Esophagus mucosa (tissue), 1 donor: ENCODE results near the gene NOX3. TPM values are rescaled to one million over a fixed set of nuclear protein-coding genes. Genes with fewer than 3 reads are reported as not detected.

ENCODE experiments used
- ATAC-seq: fragments of 200-7000 bp; cut with Tn5 transposase; one replicate; pipeline ENCODE4 v1.9.1; 2020
- total RNA-seq: library from RNA; stranded (reverse); gene quantifications from one replicate; pipeline ENCODE4 v1.2.4, GENCODE V29; 2023
- donor health status: DM: yes; HTN: yes; CAD: no.

NOX3 gene
- total RNA-seq, 1 donor from 2014 or later, result not detected

DNA sequence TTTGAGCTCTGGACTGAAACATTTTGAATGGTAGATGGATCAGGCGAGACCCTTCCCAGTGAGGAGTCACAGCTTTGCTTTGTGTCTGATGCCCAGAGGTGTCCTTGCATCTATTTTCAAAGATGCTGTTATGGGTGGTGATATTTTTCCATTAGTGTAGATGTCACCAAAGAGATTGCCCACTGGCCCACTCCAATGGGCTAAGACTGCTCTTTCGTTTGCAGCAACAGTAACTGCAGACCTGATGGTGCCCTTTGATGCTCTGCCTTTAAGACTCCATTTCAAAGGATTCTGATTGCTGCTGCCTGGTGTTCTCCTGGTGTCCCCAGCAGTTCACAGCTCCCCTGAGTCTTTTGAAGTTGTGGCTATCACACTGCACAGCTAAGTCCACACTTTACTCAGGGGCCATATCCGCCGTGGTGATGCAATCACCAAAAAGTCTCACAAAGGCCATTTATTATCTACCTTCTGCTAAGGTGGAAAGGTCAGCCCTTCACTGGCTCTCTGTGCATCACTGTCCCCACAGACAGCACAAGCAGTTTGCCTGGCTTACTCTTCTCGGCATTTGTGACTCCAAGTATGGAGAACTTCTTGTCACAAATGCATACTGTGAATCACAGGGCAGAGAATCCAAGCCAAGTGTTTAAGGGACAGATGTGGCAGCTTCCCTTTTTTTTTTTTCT lies 56.4 kb downstream of the NOX3 start:
- no peak for ATAC-seq

DNA sequence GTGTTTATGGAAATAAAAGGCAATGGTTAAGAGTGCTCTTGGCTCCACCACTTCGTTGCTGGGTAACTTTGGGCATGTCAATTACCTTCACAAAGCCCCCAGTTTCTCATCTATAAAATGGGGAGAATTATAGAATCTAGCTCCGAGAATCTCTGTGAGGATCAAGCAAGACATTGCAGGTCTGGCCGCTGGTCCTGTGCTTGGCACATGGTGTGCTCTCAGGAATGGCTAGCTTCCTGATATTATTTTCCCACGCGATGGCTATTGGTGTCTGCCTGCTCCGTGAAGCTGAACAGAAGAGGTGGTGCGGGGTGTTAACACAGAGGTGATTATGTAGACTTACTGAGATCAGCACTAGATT lies 57.0 kb downstream of the NOX3 start:
- ATAC-seq, result no peak

GRCh38 chr6:155398221-155398620 lies 57.4 kb downstream of the NOX3 start:
- no peak for ATAC-seq

DNA sequence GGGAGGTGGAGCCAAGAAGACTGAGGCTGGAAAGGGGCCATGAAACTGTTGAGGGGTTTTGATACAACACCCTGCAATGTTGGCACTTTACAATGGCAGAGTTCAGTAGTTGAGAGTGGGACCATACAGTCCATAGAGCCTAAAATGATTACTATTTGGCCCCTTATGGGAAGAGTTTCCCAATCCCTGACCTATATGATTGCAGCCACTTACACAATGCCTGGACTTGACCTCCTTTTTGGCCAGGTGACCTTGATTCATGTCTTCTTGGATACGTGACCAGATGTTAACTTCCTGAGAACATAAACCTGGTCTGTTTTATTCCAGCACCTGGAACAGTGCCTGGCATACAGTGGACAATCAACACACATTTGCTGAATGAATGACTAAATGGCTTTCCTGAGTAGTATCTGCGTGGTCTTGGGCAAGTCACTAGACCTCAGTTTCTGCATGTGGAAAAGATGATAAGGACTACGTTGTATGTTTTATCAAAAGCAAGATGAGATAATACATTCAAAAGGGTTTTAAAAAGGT lies 58.4 kb downstream of the NOX3 start:
- no peak for ATAC-seq

- ATAC-seq, result no peak
Observed at GRCh38 chr6:155396605-155397004, 59.0 kb downstream of the NOX3 start.

DNA sequence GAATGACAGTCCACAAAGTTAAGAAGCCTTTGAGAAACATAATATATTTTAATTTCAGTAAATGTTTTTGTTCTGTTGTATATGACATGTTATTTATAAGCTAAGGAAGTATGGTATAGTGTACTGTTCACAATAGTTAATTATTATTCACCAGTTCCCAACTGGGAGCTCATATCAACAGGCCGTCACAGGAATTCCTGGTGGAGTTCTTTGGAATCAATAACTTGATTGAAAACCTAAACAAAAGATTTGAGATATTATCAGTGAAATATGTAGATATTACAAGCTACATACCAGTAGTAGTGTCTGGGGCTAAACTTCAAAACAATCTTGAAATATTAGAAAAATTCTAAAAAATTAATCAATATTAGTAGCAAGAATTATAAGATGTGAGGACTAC lies 60.3 kb downstream of the NOX3 start:
- no peak for ATAC-seq

- no peak for ATAC-seq
Observed at GRCh38 chr6:155389130-155389529, 66.5 kb downstream of the NOX3 start.

- no peak for ATAC-seq
Observed at GRCh38 chr6:155388591-155388990, 67.0 kb downstream of the NOX3 start.

DNA sequence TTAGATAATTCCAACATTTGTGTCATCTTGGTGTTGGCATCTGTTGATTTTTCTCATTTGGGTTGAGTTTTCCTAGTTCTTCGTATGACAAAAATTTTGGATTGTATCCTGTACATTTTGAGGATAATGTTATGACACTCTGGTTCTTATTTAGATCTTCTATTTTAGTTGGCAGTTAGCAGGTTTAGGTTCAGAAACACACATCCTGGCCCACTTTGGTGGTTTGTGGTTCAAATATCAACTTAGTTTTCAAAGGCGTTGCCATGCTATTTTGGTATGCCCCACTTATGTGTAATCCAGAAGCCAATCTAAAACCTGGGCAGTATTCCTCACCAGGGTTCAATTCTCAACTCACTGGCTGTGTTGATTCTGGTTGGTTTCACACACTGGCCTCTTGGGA lies 68.2 kb downstream of the NOX3 start:
- no peak for ATAC-seq

- ATAC-seq, result no peak
Observed at GRCh38 chr6:155384321-155384952, 71.2 kb downstream of the NOX3 start.

- no peak for ATAC-seq
Observed at GRCh38 chr6:155383913-155384312, 71.7 kb downstream of the NOX3 start.

DNA sequence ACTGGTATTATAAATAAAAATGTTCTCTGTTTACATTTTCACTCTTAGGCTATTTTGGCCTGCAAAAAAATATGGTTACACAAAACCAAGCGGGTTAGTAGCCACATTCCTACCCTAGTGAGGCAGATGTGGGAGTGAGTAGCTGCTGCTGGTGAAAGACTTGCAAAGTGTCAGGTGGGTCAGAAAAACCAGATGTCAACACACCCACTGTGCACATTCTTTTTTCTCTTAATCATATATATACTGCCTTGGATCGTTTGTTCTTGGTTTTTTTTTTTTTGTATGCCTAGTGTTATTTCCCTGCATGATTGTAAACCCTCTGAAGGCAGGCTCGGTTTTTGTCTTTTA lies 73.3 kb downstream of the NOX3 start:
- ATAC-seq, result no peak

- no peak for ATAC-seq
Observed at GRCh38 chr6:155381673-155382337, 73.8 kb downstream of the NOX3 start.

GRCh38 chr6:155380666-155381332 lies 74.8 kb downstream of the NOX3 start:
- ATAC-seq, result no peak

DNA sequence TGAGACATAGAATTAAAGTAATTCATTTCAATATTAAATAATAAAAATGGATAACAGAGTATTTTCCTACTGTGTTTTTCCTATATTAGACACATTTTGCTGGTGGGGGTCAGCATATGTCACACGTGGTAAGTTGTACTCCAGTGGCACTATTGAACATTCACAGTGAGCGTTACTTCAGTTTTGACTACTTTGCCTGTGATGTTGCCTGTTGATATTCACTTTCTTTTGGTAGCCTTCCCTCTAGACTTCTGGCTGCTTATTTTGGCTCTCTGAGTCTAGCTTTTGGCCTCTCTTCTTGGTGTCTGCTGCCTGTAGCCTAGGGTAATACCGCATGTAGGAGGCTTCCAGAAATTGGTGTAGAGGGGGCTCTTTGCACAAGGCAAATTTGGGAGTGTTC lies 76.9 kb downstream of the NOX3 start:
- ATAC-seq, result no peak

DNA sequence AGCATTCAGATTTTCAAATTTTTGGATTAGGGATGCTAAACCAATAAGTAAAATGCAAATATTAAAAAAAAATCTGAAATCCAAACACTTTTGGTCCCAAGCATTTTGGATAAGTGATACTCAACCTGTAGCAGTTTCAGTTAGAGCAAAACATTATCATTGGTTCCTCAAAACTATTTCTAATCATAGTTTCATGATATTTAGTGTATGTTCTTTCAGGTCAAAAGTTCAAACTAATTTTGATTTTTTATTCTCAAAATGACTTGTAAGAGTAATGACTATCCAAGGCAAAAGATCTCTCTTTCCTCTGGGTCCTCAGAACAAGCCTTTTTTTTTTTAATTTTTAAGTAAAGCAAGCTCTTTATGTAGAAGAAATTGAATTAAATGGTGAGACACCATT lies 77.4 kb downstream of the NOX3 start:
- ATAC-seq, result no peak

DNA sequence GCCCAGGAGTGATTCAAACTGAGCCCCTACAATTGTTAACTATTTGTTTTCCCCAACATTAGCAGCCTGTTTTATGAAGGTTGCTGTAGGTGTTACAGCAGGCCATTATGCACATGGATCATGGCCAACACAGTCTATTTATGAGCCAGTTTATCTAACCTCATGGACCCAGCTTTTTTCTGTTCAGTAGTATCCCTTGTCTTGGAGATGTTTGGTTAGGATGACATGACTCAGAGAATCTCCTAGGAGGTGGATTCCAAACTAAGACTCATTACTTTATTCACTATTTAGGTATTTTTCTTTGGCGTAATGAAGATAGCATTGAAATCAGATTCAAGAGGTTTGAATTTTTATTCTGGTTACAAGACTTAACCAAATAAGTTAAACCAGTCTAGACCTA lies 78.6 kb downstream of the NOX3 start:
- no peak for ATAC-seq

GRCh38 chr6:155375801-155376200 lies 79.8 kb downstream of the NOX3 start:
- no peak for ATAC-seq

DNA sequence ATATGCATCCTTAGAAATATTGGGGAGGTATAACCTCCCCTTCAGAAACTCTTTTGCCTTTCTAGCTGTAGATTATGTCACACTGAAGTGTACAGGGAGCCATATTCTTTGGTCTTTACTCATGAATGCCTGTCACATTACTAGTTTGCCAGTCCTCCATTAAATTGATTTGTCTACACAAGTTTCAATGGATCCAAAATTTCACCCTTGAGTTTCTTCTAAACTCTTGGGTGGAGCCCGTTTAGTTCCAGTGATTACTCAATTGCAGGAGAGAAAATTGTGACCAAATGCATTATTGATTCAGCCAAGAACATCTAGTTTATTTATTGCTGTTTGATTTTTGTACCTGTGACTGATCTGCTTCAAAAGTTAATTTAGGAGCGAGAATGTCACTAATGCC lies 81.0 kb downstream of the NOX3 start:
- no peak for ATAC-seq

- ATAC-seq, result no peak
Observed at GRCh38 chr6:155373276-155373675, 82.4 kb downstream of the NOX3 start.

- ATAC-seq, result no peak
Observed at GRCh38 chr6:155372256-155372655, 83.4 kb downstream of the NOX3 start.

DNA sequence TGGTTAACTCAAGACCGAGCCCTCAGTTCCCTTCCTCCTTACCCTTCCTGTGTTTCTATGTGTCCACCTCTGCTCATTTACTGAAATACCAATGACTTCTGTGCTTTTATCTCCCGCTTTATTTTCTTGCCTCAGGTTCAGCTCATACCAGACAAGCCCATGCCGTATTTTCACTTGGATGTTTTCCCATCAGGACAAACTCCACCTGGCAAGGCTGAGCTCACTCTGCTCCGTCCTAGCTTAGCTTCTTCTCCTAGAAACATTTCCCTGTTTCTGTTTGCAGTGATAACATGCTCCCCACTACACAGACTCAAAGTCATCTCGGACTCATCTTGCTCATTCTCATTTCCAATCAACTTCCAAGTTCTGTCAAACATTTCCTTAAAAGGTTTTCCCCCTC lies 84.4 kb downstream of the NOX3 start:
- no peak for ATAC-seq

DNA sequence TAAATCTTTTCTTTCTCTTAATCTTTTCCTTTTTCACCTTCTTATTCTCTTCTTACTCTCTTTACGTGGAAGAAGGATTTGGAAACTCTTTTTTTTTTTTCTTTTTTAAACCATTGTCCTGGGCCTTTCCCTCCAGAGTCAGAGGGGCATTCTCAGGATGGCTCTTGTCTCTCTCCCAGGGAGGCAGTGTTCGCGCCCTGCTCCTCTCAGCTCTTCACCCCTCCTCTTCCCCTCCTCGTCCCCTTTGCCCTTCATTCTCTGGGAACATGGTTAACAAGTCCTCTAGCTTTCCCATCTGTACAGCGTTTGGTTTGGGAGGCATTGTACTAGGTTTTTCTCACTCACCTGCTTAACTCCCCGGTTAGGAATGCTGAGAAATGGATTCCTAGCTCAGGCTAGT lies 89.3 kb downstream of the NOX3 start:
- no peak for ATAC-seq
